ENCODE data around the gene NLRP11.
"Not testable (repeated sequence)": the region's sequence is repeated elsewhere in the genome, so short reads cannot be mapped to it uniquely, and the experiment has no call there.

Gene NLRP11

DNA sequence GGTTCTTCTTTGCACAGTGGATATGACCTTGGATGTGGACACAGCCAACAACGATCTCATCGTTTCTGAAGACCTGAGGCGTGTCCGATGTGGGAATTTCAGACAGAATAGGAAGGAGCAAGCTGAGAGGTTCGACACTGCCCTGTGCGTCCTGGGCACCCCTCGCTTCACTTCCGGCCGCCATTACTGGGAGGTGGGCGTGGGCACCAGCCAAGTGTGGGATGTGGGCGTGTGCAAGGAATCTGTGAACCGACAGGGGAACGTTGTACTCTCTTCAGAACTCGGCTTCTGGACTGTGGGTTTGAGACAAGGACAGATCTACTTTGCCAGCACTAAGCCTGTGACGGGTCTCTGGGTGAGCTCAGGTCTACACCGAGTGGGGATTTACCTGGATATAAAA, 53.5 kb downstream of the NLRP11 start:
- DNase-seq (ENCODE audit: low spot score) = no peak

GRCh38 chr19:55777528-55777927, 54.3 kb downstream of the NLRP11 start:
- DNase-seq (ENCODE audit: low spot score) = no peak

DNA sequence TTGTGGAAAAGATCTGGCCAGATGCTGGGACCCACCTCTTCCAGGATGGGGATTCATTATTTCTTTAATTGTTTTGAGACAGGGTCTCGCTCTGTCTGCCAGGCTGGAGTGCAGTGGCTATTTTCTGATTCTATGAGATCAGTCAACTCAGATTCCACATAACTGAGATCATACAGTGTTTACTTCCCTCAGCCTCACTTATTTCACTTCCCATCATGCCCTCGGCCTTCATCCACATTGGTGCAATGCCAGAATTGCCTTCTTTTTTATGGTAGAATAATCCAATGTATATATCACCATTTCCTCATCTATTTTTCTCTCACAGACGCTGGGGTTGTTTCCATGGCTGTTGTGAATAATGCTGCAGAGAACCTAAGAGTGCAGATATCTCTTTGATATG, 62.2 kb downstream of the NLRP11 start:
- not testable (repeated sequence) for DNase-seq (ENCODE audit: low spot score)

DNA sequence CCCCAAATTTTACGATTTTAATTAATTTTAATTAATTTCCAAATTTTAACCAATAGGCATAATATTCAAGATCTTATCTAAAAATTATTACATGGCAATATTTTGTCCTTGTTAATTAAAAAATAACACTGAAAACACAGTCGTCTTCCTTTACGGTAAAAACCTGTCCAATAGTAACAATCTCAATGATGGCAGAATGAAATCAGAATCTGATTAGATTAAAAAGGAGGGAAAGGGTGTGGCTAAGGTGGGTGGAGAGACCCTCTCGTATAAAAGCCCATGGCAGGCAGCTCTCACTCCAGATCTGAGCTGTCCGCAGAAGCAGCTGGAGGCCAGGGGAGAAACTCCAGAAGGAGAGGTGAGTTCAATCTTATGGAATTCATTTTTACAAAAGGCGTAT, 63.0 kb downstream of the NLRP11 start, which contains the start of gene RFPL4AL1:
TSS of gene RFPL4AL1 (plus strand) at position 301 of the 400 bp plus-strand sequence. CDS start 2,687 bp downstream, outside the sequence.
- not testable (repeated sequence) for DNase-seq (ENCODE audit: low spot score)

DNA sequence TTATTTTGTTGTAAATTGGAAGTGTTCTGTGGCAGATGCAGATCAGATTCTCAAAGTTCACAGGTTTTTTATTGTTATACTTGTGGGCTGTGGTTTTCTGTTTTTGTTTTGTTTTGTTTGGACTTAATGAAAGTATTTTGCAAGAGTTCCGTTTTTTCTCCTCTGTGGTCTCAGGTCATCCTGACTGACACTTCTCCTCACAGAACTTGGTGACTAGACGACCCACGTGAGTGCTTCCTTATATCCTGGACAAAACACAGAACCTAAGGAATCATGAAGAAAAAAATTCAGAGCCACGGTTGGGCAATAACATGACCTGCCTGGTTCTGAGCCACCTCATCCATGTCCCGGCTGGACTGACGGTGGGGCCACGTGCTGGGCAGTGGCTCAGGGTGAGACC, 65.3 kb downstream of the NLRP11 start:
- no peak for DNase-seq (ENCODE audit: low spot score)

- not testable (repeated sequence) for DNase-seq (ENCODE audit: low spot score)
Measured at GRCh38 chr19:55758797-55759196, 73.0 kb downstream of the NLRP11 start, which contains the start of gene RFPL4A. Gene RFPL4A (plus strand): TSS chr19:55759097. CDS start chr19:55761801, 2,704 bp downstream.

DNA sequence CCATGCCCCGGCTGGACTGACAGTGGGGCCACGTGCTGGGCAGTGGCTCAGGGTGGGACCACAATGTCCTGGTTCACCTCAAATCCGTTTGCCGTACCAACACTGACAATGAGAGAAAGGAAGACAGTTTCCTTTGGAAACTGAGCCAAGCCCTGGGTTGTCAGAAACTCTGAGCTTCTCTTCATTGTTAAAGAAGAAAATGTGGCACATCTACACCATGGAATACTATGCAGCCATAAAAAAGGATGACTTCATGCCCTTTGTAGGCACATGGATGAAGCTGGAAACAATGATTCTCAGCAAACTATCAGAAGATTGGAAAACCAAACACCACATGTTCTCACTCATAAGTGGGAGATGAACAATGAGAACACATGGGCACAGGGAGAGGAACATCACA, 75.0 kb downstream of the NLRP11 start:
- DNase-seq (ENCODE audit: low spot score) = not testable (repeated sequence)

GRCh38 chr19:55753401-55753800, 78.4 kb downstream of the NLRP11 start:
- DNase-seq (ENCODE audit: low spot score) = no peak

GRCh38 chr19:55750715-55751114, 81.1 kb downstream of the NLRP11 start:
- DNase-seq (ENCODE audit: low spot score) = no peak

DNA sequence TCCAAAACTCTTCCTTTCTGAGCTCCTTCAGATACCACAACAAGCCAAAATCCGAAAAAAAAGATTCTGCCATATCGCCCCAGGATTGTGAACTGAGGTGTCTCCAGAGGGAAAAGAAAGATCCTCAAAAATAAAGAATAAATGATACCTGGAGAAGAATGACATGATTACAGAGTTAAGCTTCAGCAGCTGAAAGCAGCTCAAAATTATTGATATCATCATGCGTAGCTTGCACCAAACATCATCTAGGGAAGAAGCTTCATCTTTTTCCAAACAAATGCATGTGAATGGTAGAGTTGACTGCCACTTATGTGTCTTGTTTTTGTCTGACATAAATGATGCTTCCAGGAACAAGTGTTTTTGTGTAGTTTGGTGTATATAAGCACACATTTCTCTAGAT, 93.5 kb downstream of the NLRP11 start, which contains the start of gene NLRP9:
TSS of gene NLRP9 (minus strand) at position 101 of the 400 bp plus-strand sequence. CDS start at position 73, 28 bp downstream.
- no peak for DNase-seq (ENCODE audit: low spot score)
